GM12874 (cell line): Measurements from ENCODE around the gene ABHD12.

ENCODE experiments used
- CTCF ChIP-seq: IDR thresholded peaks from 2 replicates; pipeline ENCODE4 v1.5.1; 2011; ENCODE audit warnings: low read depth, mild to moderate bottlenecking, control low read depth, low read length, moderate library complexity; ENCODE audit not compliant: insufficient read depth

ABHD12 gene

GRCh38 chr20:25285091-25285647, 105.5 kb downstream of the ABHD12 start:
- TF ChIP-seq CTCF: no peak

- TF ChIP-seq CTCF: no peak
Measured at GRCh38 chr20:25284131-25284601, 106.5 kb downstream of the ABHD12 start.

- TF ChIP-seq CTCF: no peak
Measured at GRCh38 chr20:25283221-25283951, 107.2 kb downstream of the ABHD12 start.

- no peak for TF ChIP-seq CTCF
Measured at GRCh38 chr20:25282796-25283195, 107.8 kb downstream of the ABHD12 start.

- no peak for TF ChIP-seq CTCF
Measured at GRCh38 chr20:25282034-25282781, 108.4 kb downstream of the ABHD12 start.

GRCh38 chr20:25281541-25281991, 109.1 kb downstream of the ABHD12 start:
- TF ChIP-seq CTCF: no peak
